ENCODE data around the gene ATP8B4.

DNA sequence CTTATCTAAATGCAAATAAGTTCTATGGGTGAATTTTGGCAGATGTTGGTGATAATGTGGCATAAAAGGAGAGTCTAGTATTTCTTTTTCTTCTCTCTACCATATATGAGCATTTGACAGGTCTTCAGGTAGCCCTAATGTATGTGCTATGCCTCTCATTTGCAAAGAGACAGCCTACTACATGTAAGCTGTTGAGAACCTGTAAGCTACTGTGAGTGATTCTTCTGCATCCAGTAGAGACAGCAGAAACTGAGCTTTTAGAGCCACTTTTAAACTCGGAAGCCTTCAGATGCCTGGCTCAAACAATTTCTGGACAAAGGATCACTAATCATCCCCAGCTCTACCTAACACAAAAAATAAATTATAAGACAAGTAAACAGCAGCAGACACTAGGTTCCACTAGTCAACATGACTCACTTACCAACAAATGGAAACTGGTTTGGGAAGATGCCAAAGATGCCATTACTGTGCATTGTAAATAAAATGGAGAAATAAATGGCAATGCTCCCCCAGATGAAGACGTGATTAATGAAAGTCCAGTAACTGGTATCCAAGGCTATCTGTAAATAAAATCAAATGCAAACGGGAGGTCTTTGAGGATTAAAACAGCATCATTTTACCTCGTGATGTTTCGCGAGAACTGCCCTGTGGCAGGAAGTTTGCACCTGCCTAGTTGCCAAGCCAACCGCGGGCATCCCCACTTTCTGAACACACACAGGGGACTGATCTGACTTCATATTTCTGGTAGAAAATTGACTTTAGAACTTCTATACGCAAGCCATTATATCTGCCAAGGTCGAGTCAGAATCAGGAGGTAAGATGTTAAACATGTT, 252.9 kb downstream of the ATP8B4 start:
- TF ChIP-seq CEBPB (IDR thresholded peaks at IDR 0.05; ENCODE audit: low read depth, low read length) (no peak), EGR1 (IDR thresholded peaks at IDR 0.05; ENCODE audit: borderline replicate concordance, low read depth, low read length) (no peak), YY1 (IDR thresholded peaks at IDR 0.05; ENCODE audit: low read depth, low read length) (no peak), MAFK (IDR thresholded peaks at IDR 0.05; ENCODE audit: low read depth, low read length) (no peak), ZNF274 (IDR thresholded peaks at IDR 0.05; ENCODE audit: borderline replicate concordance, extremely low read depth, low read length) (no peak), TAF1 (IDR thresholded peaks at IDR 0.05; ENCODE audit: low read depth, low read length) (no peak), JUN (IDR thresholded peaks at IDR 0.05; ENCODE audit: low read depth, low read length) (no peak)
- TF ChIP-seq, protein P1, sequence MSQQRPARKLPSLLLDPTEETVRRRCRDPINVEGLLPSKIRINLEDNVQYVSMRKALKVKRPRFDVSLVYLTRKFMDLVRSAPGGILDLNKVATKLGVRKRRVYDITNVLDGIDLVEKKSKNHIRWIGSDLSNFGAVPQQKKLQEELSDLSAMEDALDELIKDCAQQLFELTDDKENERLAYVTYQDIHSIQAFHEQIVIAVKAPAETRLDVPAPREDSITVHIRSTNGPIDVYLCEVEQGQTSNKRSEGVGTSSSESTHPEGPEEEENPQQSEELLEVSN (IDR thresholded peaks at IDR 0.05), result no peak
- TF ChIP-seq, protein P2, sequence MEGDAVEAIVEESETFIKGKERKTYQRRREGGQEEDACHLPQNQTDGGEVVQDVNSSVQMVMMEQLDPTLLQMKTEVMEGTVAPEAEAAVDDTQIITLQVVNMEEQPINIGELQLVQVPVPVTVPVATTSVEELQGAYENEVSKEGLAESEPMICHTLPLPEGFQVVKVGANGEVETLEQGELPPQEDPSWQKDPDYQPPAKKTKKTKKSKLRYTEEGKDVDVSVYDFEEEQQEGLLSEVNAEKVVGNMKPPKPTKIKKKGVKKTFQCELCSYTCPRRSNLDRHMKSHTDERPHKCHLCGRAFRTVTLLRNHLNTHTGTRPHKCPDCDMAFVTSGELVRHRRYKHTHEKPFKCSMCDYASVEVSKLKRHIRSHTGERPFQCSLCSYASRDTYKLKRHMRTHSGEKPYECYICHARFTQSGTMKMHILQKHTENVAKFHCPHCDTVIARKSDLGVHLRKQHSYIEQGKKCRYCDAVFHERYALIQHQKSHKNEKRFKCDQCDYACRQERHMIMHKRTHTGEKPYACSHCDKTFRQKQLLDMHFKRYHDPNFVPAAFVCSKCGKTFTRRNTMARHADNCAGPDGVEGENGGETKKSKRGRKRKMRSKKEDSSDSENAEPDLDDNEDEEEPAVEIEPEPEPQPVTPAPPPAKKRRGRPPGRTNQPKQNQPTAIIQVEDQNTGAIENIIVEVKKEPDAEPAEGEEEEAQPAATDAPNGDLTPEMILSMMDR (IDR thresholded peaks at IDR 0.05; ENCODE audit: control extremely low read depth in 1 of 3, insufficient read depth in 1 of 3, low read depth in 1 of 3, low read length in 3 of 3), result no peak
